Transverse colon (tissue), 4 donors: ENCODE measurements around the gene HSD11B1.

Experiments used
- EP300 ChIP-seq: sonication (generic); formaldehyde crosslinking; IDR thresholded peaks from one replicate; pipeline ENCODE4 v1.6.1; 2017; ENCODE audit warnings: antibody characterized with exemption, low read depth
- POLR2A ChIP-seq: fragments of 450-650 bp; IDR thresholded peaks from one replicate; pipeline ENCODE4 v1.6.1; 2016; ENCODE audit warnings: antibody characterized with exemption, mild to moderate bottlenecking, moderate library complexity
- POLR2AphosphoS5 ChIP-seq, 3 donors: sonication (generic); formaldehyde crosslinking; IDR thresholded peaks; one replicate each; pipeline ENCODE4 v1.6.1; 2016; ENCODE audit warnings: antibody characterized with exemption in 3 of 3
- TF ChIP-seq, protein P1 (sequence below), 5 experiments: fragments of 200-600 bp in 3 of 5; fragments of 450-650 bp in 2 of 5; sonication (generic) in 3 of 5; IDR thresholded peaks; 1 replicate in 2 of 5; 2 replicates in 3 of 5; pipeline ENCODE4 v1.5.1; 2016 to 2017; ENCODE audit warnings: antibody characterized with exemption in 5 of 5, inconsistent platforms in 3 of 5, mild to moderate bottlenecking in 2 of 5, moderate library complexity in 1 of 5

DNA sequence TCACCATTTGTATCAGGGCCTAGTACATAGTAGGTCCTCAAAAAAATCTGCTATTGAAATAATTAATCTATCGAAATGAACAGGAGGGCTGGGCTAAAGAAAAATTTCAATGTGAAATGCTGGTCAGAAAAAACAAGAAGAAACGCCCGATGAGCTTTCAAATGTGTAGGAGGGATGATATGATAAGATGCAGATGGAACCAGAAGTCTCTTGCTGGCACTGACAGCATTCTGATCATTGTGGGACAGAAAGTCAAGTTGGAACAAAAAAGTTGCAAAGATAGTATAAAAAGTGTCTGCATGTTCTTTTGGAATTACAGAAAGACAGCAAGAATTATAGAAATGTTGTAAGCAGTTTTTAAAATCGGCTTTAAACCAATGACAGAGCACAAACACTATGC lies 18.3 kb upstream of the HSD11B1 start:
- TF ChIP-seq, protein P1, sequence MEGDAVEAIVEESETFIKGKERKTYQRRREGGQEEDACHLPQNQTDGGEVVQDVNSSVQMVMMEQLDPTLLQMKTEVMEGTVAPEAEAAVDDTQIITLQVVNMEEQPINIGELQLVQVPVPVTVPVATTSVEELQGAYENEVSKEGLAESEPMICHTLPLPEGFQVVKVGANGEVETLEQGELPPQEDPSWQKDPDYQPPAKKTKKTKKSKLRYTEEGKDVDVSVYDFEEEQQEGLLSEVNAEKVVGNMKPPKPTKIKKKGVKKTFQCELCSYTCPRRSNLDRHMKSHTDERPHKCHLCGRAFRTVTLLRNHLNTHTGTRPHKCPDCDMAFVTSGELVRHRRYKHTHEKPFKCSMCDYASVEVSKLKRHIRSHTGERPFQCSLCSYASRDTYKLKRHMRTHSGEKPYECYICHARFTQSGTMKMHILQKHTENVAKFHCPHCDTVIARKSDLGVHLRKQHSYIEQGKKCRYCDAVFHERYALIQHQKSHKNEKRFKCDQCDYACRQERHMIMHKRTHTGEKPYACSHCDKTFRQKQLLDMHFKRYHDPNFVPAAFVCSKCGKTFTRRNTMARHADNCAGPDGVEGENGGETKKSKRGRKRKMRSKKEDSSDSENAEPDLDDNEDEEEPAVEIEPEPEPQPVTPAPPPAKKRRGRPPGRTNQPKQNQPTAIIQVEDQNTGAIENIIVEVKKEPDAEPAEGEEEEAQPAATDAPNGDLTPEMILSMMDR (IDR thresholded peaks at IDR 0.05), result no peak
- TF ChIP-seq EP300 (no peak), POLR2A (no peak), POLR2AphosphoS5 (IDR thresholded peaks at IDR 0.05) (no peak)
